Nephron (organoid): ENCODE measurements around the gene ABCG1.

Experiments used
- H3K27ac Mint-ChIP-seq, 3 experiments: 2 replicates each; pipeline ENCODE4 v1.8.0; 2020; ENCODE audit warnings: mixed read lengths in 3 of 3, mild to moderate bottlenecking in 2 of 3, moderate library complexity in 1 of 3
- H3K27me3 Mint-ChIP-seq: 2 replicates; pipeline ENCODE4 v1.8.0; 2021; ENCODE audit warnings: low read depth, mild to moderate bottlenecking, moderate library complexity, mixed read lengths
- H3K36me3 Mint-ChIP-seq: 2 replicates; pipeline ENCODE4 v1.8.0; 2020; ENCODE audit warnings: low read depth, mixed read lengths
- H3K4me1 Mint-ChIP-seq: 2 replicates; pipeline ENCODE4 v1.8.0; 2020; ENCODE audit warnings: mixed read lengths
- H3K4me3 Mint-ChIP-seq, 3 experiments: 2 replicates each; pipeline ENCODE4 v1.8.0; 2020; ENCODE audit warnings: mild to moderate bottlenecking in 3 of 3, mixed read lengths in 3 of 3, moderate library complexity in 2 of 3
- H3K9me3 Mint-ChIP-seq: 2 replicates; pipeline ENCODE4 v1.8.0; 2020; ENCODE audit warnings: mixed read lengths
- CTCF ChIP-seq, 3 experiments: fragments of 200-600 bp; sonication (generic); IDR thresholded peaks; one replicate each; pipeline ENCODE4 v1.5.0; 2021; ENCODE audit warnings: antibody characterized with exemption in 3 of 3; ENCODE audit not compliant: unreplicated experiment in 3 of 3

ABCG1 gene

GRCh38 chr21:42262831-42263231 is 43.9 kb downstream of the ABCG1 start:
- H3K9me3 Mint-ChIP-seq = no peaks in the 10 kb centered on the region
- no peak overlapping the region for H3K4me3 Mint-ChIP-seq
- H3K27ac Mint-ChIP-seq = no peak overlapping the region
- no peaks in the 10 kb centered on the region for H3K36me3 Mint-ChIP-seq
- peaks cover 21% of the 10 kb centered on the region for H3K27me3 Mint-ChIP-seq
- peaks cover 23% of the 10 kb centered on the region for H3K4me1 Mint-ChIP-seq
- TF ChIP-seq CTCF (IDR thresholded peaks at IDR 0.05; ENCODE audit: unreplicated experiment in 3 of 3) = no peak

- H3K4me1 Mint-ChIP-seq = peaks cover 25% of the 10 kb centered on the region
- H3K27me3 Mint-ChIP-seq = peaks cover 21% of the 10 kb centered on the region
- no peaks in the 10 kb centered on the region for H3K36me3 Mint-ChIP-seq
- H3K9me3 Mint-ChIP-seq = no peaks in the 10 kb centered on the region
- no peak for TF ChIP-seq CTCF (IDR thresholded peaks at IDR 0.05; ENCODE audit: unreplicated experiment in 3 of 3)
- no peak overlapping the region for H3K4me3 Mint-ChIP-seq
- peak overlapping the region in 2 of 3 experiments; percentile 21 to 22 for H3K27ac Mint-ChIP-seq
These were observed 44.7 kb downstream of the ABCG1 start for GRCh38 chr21:42263591-42264131.

GRCh38 chr21:42264245-42265195 is 45.6 kb downstream of the ABCG1 start:
- Mint-ChIP-seq H3K4me1 (peaks cover 25% of the 10 kb centered on the region), H3K27me3 (peaks cover 17% of the 10 kb centered on the region), H3K27ac (no peak overlapping the region), H3K9me3 (no peaks in the 10 kb centered on the region), H3K36me3 (no peaks in the 10 kb centered on the region), H3K4me3 (no peak overlapping the region)
- TF ChIP-seq CTCF (IDR thresholded peaks at IDR 0.05; ENCODE audit: unreplicated experiment in 3 of 3) = no peak

- no peaks in the 10 kb centered on the region for H3K36me3 Mint-ChIP-seq
- peaks cover 25% of the 10 kb centered on the region for H3K4me1 Mint-ChIP-seq
- H3K27me3 Mint-ChIP-seq = peaks cover 17% of the 10 kb centered on the region
- H3K9me3 Mint-ChIP-seq = no peaks in the 10 kb centered on the region
- H3K4me3 Mint-ChIP-seq = no peak overlapping the region
- H3K27ac Mint-ChIP-seq = no peak overlapping the region
- no peak for TF ChIP-seq CTCF (IDR thresholded peaks at IDR 0.05; ENCODE audit: unreplicated experiment in 3 of 3)
These were observed 46.4 kb downstream of the ABCG1 start for GRCh38 chr21:42265231-42265812.

GRCh38 chr21:42266971-42267556 is 48.1 kb downstream of the ABCG1 start:
- peaks cover 2% of the 10 kb centered on the region for H3K27me3 Mint-ChIP-seq
- peaks cover 16% of the 10 kb centered on the region for H3K4me1 Mint-ChIP-seq
- no peaks in the 10 kb centered on the region for H3K9me3 Mint-ChIP-seq
- no peak for TF ChIP-seq CTCF (IDR thresholded peaks at IDR 0.05; ENCODE audit: unreplicated experiment in 3 of 3)
- no peaks in the 10 kb centered on the region for H3K36me3 Mint-ChIP-seq
- H3K27ac Mint-ChIP-seq = no peak overlapping the region
- H3K4me3 Mint-ChIP-seq = no peak overlapping the region
